ENCODE data around the gene CHFR. TPM values are rescaled to one million over a fixed set of nuclear protein-coding genes. Genes with fewer than 3 reads are reported as not detected.

CHFR gene
- total and polyA plus RNA-seq, 9 of the 15 experiments (the other 6 are each of a cell fraction or from before 2014, with no cell fraction given) = 0.61 to 33.9 (median 19.3) TPM

DNA sequence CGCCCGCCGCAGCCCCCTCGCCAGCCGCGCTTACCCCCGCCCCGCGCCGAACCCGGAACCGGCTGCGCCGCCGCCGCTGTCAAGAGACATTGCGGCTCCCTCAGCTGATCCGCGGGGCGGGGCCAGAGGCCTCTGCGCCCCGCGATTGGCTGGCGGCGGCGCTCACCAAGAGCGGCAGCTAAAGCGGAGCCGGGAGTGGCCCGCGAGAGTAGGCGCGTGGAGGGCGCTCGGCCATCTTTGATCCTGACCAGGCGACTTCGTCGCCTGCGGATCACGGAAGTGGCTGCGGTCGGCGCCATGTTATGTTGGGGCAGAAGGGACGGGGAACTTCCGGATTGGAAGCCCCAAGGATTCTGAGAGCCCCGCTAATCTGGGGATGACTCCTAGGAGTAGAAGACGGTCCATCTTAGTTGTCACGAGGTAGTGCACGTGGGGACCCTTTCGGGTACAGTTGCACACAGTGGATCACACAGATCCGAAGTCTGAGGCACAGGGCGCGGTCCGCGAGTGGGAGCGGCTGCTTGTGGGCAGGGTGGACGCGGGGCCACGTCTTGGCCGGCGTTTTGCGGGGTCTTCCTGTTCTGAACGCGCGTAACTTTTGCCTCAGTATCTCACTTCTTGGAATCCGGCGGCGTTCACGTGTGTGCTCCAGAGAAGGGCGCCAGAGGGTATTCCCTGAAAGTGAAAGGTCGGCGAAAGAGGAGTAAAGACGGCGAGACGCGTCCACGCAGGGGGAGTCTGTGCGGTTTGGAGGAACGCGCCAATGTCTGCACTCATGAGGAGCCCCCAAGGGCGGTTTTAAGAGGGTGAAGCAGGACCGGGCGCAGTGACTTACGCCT is at the start of gene CHFR (continued):
- TF ChIP-seq ZNF695 (CRISPR knock-in tag; IDR thresholded peaks at IDR 0.05) = no peak
- TF ChIP-seq DPF2 (IDR thresholded peaks at IDR 0.05) = 0 out of 2 replicates have a peak, but pooled peaks have one; percentile 13
- TF ChIP-seq ZNF778 (CRISPR knock-in tag; IDR thresholded peaks at IDR 0.05) = no peak
- TF ChIP-seq U2AF2 (optimal IDR thresholded peaks at IDR 0.05; ENCODE audit: low read depth, low read length) = no peak
- no peak for TF ChIP-seq MTF1 (CRISPR knock-in tag; IDR thresholded peaks at IDR 0.05; ENCODE audit: borderline replicate concordance)
- no peak for TF ChIP-seq TARDBP (IDR thresholded peaks at IDR 0.05)
- TF ChIP-seq, protein P1, sequence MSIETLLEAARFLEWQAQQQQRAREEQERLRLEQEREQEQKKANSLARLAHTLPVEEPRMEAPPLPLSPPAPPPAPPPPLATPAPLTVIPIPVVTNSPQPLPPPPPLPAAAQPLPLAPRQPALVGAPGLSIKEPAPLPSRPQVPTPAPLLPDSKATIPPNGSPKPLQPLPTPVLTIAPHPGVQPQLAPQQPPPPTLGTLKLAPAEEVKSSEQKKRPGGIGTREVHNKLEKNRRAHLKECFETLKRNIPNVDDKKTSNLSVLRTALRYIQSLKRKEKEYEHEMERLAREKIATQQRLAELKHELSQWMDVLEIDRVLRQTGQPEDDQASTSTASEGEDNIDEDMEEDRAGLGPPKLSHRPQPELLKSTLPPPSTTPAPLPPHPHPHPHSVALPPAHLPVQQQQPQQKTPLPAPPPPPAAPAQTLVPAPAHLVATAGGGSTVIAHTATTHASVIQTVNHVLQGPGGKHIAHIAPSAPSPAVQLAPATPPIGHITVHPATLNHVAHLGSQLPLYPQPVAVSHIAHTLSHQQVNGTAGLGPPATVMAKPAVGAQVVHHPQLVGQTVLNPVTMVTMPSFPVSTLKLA (conservative IDR thresholded peaks at IDR 0.05) = peak; percentile 92 to 96
- TF ChIP-seq ZKSCAN3 (CRISPR knock-in tag; IDR thresholded peaks at IDR 0.05) = no peak
- no peak for TF ChIP-seq RBM15 (IDR thresholded peaks at IDR 0.05; ENCODE audit: insufficient read depth, low read length)
- 0 out of 2 replicates have a peak, but pooled peaks have one; percentile 36 for TF ChIP-seq ZNF165 (CRISPR knock-in tag; IDR thresholded peaks at IDR 0.05; ENCODE audit: borderline replicate concordance)
- peak; percentile 66; the same call in 1 of the 2 replicates for TF ChIP-seq CC2D1A (IDR thresholded peaks at IDR 0.05)
- no peak for TF ChIP-seq ZFP30 (CRISPR knock-in tag; IDR thresholded peaks at IDR 0.05; ENCODE audit: borderline replicate concordance)
- no peak for TF ChIP-seq KLF16 (IDR thresholded peaks at IDR 0.05)
- TF ChIP-seq, protein P2, sequence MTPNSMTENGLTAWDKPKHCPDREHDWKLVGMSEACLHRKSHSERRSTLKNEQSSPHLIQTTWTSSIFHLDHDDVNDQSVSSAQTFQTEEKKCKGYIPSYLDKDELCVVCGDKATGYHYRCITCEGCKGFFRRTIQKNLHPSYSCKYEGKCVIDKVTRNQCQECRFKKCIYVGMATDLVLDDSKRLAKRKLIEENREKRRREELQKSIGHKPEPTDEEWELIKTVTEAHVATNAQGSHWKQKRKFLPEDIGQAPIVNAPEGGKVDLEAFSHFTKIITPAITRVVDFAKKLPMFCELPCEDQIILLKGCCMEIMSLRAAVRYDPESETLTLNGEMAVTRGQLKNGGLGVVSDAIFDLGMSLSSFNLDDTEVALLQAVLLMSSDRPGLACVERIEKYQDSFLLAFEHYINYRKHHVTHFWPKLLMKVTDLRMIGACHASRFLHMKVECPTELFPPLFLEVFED (CRISPR knock-in tag; conservative IDR thresholded peaks at IDR 0.05) = no peak
- TF ChIP-seq ZNF282 (CRISPR knock-in tag; IDR thresholded peaks at IDR 0.05) = no peak
- TF ChIP-seq, protein P3, sequence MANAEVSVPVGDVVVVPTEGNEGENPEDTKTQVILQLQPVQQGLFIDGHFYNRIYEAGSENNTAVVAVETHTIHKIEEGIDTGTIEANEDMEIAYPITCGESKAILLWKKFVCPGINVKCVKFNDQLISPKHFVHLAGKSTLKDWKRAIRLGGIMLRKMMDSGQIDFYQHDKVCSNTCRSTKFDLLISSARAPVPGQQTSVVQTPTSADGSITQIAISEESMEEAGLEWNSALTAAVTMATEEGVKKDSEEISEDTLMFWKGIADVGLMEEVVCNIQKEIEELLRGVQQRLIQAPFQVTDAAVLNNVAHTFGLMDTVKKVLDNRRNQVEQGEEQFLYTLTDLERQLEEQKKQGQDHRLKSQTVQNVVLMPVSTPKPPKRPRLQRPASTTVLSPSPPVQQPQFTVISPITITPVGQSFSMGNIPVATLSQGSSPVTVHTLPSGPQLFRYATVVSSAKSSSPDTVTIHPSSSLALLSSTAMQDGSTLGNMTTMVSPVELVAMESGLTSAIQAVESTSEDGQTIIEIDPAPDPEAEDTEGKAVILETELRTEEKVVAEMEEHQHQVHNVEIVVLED (CRISPR knock-in tag; IDR thresholded peaks at IDR 0.05) = peak; percentile 47; the same call in 1 of the 2 replicates
- TF ChIP-seq KDM5B (IDR thresholded peaks at IDR 0.05; ENCODE audit: insufficient replicate concordance, low read depth, low read length) = no peak
- TF ChIP-seq TRIM28 (IDR thresholded peaks at IDR 0.05) = peak; percentile 68; the same call in 1 of the 2 replicates
- TF ChIP-seq SIRT6 (IDR thresholded peaks at IDR 0.05; ENCODE audit: low read depth, low read length) = no peak
- no peak for TF ChIP-seq ZNF253 (CRISPR knock-in tag; conservative IDR thresholded peaks at IDR 0.05)

All from K562 (cell line).